ENCODE results near the gene LOXHD1.

The LOXHD1 gene

GRCh38 chr18:46672062-46672970 lies 15.3 kb upstream of the LOXHD1 start:
- in situ Hi-C loops (cut with MboI; ENCODE audit: low sequenced_read_pairs) = loop anchor here (25.0 kb wide), 1 partner anchor 385 kb away; no protein-coding TSS in a partner anchor

- in situ Hi-C loops (cut with MboI; ENCODE audit: low sequenced_read_pairs) = loop anchor here (10.0 to 25.0 kb wide), 2 partner anchors 381 to 504 kb away; no protein-coding TSS in a partner anchor
Observed at GRCh38 chr18:46668694-46669093, 11.7 kb upstream of the LOXHD1 start.

DNA sequence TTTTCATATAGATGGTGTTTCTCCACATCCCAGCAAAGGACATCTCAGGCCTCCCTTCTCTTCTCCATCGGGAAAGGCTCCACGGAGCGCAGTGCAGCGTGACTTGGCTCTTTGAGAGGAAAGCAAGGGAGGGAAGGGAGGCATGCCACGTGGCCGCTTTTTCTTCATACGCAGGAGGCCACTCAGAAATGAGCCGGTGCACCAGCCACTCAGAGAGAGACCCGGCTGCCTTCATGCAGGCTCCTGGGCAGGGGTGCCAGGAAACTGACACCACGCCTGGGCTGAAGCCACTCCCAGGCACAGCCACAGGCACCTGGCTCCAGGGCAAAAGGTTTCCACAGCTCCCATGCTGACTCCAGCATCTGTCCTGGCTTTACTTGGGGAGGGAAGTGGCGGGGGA lies 11.1 kb upstream of the LOXHD1 start:
- in situ Hi-C loops (cut with MboI; ENCODE audit: low sequenced_read_pairs) = loop anchor here (10.0 to 25.0 kb wide), 2 partner anchors 381 to 503 kb away; no protein-coding TSS in a partner anchor

DNA sequence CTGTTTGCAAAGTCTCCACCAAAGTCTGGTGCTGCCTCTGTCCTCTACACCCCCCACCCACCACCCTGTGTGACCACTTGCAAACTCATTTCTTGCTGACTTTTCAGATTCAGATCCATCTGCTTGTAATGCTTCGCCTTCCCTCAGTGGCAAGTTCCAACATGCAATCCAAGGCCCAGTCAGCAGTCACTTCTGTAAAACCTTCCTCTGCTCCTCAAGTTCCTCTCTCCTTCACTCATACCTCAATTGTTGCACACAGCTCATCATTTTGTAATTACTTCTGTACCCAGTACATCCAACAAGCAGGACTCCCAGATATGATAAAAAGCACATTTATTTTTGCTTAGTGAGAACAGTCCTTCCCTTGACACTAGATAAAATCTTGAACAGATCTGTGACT lies 6.5 kb upstream of the LOXHD1 start:
- in situ Hi-C loops (cut with MboI; ENCODE audit: low sequenced_read_pairs) = loop anchor here (10.0 to 25.0 kb wide), 2 partner anchors 376 to 499 kb away; no protein-coding TSS in a partner anchor

DNA sequence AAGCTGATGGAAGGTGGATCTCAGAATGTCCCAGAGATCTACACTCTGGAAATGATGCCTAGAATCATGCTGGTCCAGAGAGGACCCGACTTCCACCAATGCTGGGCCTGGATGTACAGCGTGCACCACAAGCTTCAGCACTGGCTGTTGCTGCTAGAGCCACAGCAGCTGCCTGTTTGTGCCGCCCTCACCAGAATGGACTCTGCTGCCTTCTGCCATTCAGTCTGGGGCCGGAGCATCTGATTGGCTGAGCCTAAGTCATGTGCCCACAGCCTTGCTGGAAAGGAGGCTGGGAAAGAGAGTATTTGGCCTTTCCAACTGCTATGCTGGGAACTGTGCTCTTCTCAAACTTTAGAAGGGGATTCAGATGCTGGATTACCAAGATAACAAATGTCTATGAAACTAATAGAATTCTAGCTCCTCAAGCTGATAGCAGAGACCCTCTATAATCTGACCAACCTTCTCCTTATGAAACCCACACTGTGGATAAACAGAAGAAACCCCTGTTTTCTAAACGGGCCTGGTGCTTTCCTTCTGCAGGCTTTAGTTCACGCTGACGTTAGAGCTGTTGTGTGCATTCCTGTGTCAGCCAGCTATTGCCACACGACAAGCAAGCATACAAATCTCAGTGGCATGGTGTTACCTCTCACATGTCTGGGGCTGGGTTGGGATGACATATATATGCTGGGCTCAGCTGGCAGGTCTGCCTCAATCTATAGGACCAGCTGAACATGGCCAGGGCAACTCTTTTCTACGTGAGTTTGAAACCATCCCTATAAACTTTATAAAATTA lies 4.1 kb upstream of the LOXHD1 start:
- in situ Hi-C loops (cut with MboI; ENCODE audit: low sequenced_read_pairs) = loop anchor here (10.0 to 25.0 kb wide), 2 partner anchors 374 to 496 kb away; no protein-coding TSS in a partner anchor

GRCh38 chr18:46659484-46659883 lies 2.5 kb upstream of the LOXHD1 start:
- in situ Hi-C loops (cut with MboI; ENCODE audit: low sequenced_read_pairs) = loop anchor here (25.0 kb wide), 1 partner anchor 372 kb away; no protein-coding TSS in a partner anchor

- in situ Hi-C loops (cut with MboI; ENCODE audit: low sequenced_read_pairs) = loop anchor here (25.0 kb wide), 1 partner anchor 369 kb away; no protein-coding TSS in a partner anchor
Observed at GRCh38 chr18:46656326-46657114, 500 bp downstream of the LOXHD1 start.

DNA sequence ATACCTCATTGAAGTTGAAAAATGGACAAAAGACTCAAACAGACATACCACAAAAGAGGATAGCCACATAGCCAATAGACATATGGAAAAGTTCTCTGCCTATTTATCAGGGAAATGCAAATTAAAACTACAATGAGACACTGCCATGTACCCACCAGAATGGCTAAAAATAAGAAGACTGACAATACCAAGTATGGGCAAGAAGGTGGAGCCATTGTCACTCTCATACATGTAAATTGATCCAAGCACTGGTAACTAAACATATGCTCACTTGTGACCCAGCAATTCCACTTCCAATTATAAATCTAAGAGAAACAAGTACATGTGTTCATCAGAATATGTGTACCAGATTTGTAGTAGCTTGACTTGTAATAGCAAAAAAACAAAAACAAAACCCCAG lies 4.6 kb downstream of the LOXHD1 start:
- in situ Hi-C loops (cut with MboI; ENCODE audit: low sequenced_read_pairs) = loop anchor here (25.0 kb wide), 1 partner anchor 365 kb away; no protein-coding TSS in a partner anchor

DNA sequence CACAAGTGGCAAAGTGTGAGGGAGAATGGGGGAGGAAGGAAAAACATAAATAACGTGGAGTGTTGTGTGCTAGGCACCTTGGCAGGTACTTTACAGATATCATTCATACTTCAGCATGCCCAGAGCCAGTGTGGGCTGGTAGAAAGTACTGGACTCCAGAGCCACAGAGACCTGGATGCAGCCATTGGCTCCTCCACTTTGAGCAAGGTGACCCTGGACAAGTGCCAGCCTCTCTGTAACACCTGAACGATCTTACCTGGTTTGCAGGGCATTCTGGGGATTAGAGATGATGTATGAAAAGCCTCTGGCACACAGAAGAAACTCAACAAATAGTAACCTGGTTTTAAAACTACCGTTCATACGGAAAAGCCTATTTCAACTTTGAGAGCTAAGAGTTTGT lies 6.3 kb downstream of the LOXHD1 start:
- in situ Hi-C loops (cut with MboI; ENCODE audit: low sequenced_read_pairs) = loop anchor here (25.0 kb wide), 1 partner anchor 363 kb away; no protein-coding TSS in a partner anchor

GRCh38 chr18:46649071-46649862 lies 7.8 kb downstream of the LOXHD1 start:
- in situ Hi-C loops (cut with MboI; ENCODE audit: low sequenced_read_pairs) = no loop called here

DNA sequence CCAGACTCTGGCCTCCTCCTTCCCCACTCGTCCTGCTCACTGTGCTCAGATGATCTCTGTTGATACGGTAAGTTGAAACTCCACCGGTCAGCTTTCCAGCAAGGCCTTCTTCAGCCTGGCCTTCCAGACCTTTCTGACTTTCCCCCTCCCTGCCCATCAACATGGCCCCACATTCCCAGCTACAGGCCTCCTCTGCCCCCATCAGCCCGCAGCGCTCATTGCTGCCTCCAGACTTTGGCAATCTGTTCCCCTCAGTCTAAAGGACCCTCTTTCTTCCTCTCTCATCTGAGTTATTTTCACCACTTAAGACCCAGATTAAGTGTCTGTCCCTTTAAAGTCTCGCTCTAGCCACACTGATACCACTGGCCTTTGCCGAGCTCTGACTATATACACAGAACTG lies 10.6 kb downstream of the LOXHD1 start:
- in situ Hi-C loops (cut with MboI; ENCODE audit: low sequenced_read_pairs) = no loop called here

DNA sequence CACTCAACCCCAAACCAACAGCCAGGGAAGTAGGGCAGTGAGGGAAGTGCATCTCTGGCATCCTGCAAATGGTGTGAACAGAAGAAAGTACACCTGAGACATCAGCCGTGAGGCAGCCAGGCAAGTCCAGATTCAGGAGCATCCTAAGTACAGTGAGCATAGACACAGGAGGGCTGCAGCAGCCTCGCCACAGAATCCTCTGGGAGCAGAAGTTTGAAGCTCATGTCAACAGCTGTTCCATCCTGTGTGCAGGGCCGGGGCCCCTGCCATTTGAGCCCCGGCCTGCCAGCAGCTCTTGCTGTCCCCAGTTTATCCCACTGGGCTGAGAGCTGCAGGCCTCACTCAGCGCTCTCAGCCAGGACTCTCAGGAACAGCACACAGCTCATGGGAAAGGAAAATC lies 14.5 kb downstream of the LOXHD1 start:
- in situ Hi-C loops (cut with MboI; ENCODE audit: low sequenced_read_pairs) = no loop called here

DNA sequence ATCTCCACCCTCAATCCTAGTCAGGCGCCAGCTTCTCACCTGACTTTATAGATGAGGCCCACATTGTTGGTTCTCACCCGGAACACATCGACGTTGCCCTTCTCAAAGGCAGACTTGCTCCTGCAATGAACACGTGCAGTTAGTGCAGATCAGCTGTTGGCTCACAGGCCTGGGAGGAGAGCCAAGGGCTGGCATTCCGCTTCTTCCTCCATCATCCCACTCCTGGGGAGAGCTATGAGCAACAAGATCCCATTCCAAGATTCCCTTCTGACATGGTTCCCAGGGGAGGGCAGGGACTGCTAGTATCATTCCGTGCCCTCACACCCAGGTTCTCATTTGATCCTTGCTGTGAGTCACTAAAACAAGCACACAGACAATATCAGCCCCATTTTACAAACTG lies 15.1 kb downstream of the LOXHD1 start:
- in situ Hi-C loops (cut with MboI; ENCODE audit: low sequenced_read_pairs) = no loop called here

DNA sequence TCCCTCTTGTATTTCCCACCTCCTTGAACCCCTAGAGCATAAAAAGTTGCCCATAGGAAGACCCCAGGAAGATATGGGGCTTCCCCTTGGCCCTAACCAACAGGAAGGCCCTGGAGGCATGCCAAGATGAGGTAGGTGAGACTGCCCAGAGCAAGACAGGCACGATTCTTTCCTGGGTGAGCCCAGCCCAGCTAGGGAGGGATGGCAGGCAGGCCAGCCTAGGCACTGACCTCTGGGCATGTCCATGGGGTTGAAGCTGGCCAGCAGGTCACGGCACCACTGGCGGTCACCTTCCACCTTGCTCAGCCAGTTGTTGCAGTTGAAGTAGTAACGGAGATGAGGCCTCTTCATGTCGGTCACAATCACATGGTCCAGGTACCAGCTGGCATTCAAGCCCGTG lies 17.6 kb downstream of the LOXHD1 start:
- in situ Hi-C loops (cut with MboI; ENCODE audit: low sequenced_read_pairs) = no loop called here

DNA sequence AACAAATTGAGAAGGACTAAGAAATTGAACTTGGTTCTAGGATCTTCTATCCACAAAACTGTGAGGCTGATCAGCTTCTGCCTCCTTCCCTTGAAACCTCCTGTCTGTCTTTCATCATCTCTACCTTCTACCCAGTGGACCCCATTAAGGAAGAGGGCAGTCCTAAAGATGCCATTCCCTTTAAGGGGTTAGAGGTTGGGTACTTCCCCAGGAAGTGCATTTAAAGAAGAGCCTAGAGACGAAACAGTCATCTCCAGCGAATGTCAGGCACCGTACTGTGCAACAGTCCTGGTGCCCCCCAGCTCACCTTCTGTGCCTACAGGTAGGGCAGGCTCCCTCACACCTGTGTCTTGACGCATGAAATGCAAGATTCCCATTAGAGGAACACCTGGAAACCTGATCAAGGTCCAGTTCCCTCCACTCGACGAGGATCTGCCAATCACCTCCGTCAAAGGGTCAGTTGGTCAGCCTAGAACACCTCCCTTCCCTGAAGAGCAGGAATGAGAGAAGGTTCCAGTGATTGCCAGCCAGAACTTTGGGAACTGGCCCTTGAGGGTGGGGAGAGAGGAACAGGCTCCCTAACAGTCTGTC lies 20.9 kb downstream of the LOXHD1 start:
- in situ Hi-C loops (cut with MboI; ENCODE audit: low sequenced_read_pairs) = no loop called here

GRCh38 chr18:46632401-46633071 lies 24.5 kb downstream of the LOXHD1 start:
- in situ Hi-C loops (cut with MboI; ENCODE audit: low sequenced_read_pairs) = no loop called here

DNA sequence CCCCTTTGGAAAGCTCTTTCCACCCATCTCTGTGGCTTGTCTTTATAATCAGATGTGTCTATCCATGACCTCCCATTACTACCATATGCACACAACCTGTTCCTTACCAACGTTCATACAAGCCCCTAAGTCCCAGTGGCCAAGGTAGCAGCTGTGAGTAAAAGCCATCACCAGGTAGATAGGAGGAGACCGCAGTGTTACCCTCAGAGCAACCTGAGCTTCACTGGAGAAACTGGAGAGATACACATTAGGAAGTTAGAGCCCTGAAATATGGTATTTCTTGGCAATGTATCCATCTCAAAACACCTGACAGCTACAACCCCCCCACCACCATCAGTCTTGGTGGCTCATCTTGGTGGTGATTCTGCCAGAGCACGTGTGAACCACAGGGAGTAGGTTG lies 26.0 kb downstream of the LOXHD1 start:
- in situ Hi-C loops (cut with MboI; ENCODE audit: low sequenced_read_pairs) = no loop called here

GRCh38 chr18:46630160-46630559 lies 26.9 kb downstream of the LOXHD1 start:
- in situ Hi-C loops (cut with MboI; ENCODE audit: low sequenced_read_pairs) = no loop called here

GRCh38 chr18:46629361-46629760 lies 27.7 kb downstream of the LOXHD1 start:
- in situ Hi-C loops (cut with MboI; ENCODE audit: low sequenced_read_pairs) = no loop called here
